Mesenteric fat pad (tissue), 1 donor: ENCODE measurements around the gene NUDT21. TPM values are rescaled to one million over a fixed set of nuclear protein-coding genes. Genes with fewer than 3 reads are reported as not detected.
"Not testable (repeated sequence)": the region's sequence is repeated elsewhere in the genome, so short reads cannot be mapped to it uniquely, and the experiment has no call there.

Source experiments
- DNase-seq: peaks from one replicate; pipeline ENCODE4 v3.0.0-alpha.2; 2020; ENCODE audit warnings: low spot score
- long read RNA-seq: library from polyadenylated mRNA; unstranded; transcript quantifications from one replicate; pipeline ENCODE4 v2.0.0, GENCODE V29; 2020
- total RNA-seq: library from RNA; stranded (reverse); fragmentation: NEBNext Ultra II Directional; extraction: Animal tissue kit (Norgen Biotek cat#: 25700); gene quantifications from one replicate; pipeline ENCODE4 v1.2.1, GENCODE V29; 2021
- donor health status: DM: yes; HTN: yes; CAD: no.

Gene NUDT21
- total RNA-seq: 71.1 TPM
- long read RNA-seq, full-length matches to known transcripts: 53 of 64 reads
- long read RNA-seq, partial matches to known transcripts: 4 of 64 reads
- long read RNA-seq, other reads (novel, unspliced or antisense): 7 of 64 reads

DNA sequence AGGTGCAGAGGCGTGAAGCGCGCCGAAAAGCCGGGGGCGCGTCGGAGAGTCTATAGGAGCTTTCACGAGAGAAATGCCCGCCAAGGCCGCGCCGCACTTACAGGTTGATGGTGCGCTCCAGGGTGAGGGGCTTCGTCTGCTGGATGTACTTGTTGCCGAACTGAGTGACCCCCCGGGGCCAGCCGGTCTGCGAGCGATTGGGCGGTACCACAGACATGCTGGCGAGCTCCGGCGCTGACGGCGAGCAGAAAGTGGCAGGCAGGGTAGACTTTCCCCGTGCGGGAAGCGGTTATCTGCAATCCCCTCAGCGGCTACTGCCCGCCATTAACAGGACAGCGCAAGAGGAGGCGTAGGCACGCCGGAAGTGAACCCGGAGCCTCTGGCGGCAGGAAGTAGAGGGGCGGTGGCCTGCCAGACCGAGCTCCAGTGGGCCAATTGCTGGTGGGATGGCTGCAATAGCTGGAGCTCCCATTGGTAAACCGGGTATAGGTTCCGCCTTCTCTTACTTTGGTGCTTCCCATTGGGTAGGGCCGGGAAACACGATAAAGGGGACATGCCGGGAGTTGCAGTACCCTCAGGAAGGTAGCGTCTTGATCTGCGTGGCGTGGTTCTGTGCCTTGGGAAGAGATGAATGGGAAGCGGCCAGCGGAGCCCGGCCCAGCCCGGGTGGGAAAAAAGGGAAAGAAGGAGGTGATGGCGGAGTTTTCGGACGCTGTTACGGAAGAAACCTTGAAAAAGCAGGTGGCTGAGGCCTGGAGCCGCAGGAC, at the start of gene NUDT21, which contains the start of gene OGFOD1:
TSS of gene NUDT21 (minus strand) at position 347 of the 767 bp plus-strand sequence. CDS start at position 217, 130 bp downstream.
TSS of gene OGFOD1 (plus strand) at position 569 of the 767 bp plus-strand sequence. CDS start at position 628, 59 bp downstream.
- peak; percentile 96 for DNase-seq

DNA sequence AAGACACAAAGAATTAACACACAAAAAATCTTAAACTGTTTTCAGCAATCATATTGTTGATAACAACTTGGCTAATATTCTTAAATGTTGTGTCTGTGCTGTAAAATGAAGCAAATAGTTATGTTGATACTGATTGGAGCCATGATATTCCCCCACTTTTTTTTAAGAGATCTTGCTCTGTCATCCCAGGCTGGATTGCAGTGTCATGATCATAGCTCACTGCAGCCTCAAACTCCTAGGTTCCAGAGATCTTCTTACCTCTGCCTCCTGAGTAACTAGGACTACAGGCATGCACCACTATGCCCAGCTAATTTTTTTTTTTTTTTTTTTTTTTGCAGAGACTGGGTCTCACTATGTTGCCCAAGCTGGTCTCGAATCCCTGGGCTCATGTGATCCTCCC, 42.7 kb upstream of the NUDT21 start:
- no peak for DNase-seq

DNA sequence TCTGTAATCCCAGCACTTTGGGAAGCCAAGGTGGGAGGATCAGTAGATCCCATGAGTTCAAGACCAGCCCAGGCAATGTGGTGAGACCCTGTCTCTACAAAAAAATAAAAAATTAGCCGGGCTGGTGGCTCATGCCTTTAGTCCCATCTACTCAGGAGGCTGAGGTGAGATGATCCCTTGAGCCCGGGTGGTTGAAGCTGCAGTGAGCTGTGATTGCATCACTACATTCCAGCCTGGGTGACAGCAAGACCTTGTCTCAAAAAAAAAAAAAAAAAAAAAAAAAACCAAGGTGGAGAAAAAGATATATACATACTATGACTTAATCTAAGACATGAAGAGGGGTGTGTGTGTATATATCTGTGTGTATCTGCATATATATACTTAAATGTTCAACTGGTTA, 42.0 kb upstream of the NUDT21 start:
- no peak for DNase-seq

DNA sequence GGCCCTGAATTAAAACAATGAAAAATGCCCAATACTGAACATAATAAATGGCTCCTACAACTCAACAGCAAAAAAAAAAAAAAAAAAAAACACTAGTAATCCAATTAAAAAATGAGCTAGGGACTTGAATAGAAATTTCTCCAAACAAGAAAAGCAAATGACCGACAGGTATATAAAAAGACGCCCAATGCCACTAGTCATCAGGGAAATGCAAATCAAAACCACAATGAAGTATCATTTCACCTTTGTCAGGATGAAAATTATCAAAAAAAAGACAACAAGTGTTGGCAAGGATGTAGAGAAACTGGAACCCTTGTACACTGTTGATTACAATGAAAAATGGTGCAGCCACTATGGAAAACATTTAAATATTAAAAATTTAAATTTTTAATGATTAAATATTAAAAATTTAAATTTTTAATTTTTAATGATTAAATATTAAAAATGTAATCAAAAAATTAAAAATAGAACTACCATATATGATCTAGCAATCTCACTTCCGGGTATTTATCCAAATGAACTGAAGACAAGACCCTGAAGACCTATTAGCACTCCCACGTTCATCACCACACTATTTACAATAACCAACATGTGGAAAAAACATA, 40.6 kb upstream of the NUDT21 start:
- DNase-seq: no peak

DNA sequence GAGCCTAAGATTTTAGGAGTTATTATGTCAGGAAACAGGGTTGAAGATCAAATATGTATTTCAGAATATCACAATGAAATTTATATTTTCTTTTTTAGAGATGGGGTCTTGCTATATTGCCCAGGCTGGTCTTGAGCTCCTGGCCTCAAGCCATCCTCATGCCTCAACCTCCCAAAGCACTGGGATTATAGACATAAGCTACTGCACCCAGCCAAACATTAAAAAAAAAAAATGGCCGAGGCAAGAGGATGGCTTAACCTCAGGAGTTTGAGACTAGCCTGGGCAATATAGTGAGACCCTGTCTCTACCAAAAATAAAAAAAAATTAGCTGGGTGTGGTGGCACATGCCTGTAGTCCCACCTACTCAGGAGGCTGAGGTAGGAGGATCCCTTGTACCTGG, 37.7 kb upstream of the NUDT21 start:
- not testable (repeated sequence) for DNase-seq

DNA sequence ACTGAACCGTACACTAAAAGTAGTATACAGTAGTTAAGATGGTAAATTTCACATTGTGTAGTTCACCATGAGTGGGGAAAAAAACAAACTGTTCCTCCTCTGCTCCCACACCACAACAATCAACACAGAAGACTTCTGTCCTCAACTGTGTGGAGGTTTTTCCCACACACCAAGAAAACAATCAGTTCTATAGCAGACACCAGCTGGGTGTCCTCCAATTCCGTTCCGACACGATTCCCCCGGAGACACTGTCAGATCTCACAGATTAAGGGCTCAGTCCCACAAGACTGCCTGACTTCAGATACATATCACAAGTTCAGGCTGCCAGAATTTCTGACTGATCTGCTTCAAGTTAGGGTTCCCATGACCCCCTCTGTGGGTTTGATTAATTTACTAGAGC, 36.9 kb upstream of the NUDT21 start:
- DNase-seq: no peak

DNA sequence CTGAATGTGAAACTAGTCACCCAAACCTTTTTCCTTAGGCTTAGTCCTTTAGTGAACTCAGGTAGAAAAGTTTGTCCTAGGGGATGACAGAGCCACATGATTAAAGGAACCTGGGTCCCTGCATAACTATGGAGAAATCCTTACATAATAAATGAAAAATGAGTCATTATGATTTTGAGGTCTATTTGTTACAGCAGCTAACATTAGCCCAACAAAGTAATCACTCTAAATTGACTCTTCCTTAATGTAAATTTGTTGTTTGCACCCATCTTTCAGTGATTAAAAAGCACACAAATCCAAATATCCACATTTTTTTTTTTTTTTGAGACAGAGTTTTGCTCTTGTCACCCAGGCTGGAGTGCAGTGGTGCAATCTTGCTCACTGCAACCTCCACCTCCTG, 32.3 kb upstream of the NUDT21 start:
- DNase-seq: no peak

DNA sequence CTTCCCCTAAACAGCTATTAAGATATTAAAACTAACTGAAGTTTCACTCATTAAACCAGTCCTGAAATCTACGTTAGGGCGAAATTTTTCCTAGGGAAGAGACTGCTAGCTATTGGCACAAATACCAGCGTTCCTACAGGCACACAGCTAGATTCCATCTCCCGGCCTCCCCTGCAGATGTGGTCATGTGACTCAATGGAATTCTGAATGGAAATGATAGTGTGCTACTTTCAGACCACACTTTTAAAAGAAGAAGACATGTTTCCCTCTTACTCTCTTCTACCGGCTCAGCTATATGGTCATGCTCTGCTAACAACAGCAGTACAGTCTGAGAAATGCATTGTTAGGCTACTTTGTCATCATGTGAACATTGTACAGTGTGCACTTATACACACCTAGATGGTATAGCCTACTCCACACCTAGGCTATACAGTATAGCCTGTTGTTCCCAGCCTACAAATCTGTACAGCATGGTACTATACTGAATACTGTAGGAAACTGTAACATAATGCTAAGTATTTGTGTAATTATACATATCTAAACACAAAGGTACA, 31.6 kb upstream of the NUDT21 start:
- no peak for DNase-seq

DNA sequence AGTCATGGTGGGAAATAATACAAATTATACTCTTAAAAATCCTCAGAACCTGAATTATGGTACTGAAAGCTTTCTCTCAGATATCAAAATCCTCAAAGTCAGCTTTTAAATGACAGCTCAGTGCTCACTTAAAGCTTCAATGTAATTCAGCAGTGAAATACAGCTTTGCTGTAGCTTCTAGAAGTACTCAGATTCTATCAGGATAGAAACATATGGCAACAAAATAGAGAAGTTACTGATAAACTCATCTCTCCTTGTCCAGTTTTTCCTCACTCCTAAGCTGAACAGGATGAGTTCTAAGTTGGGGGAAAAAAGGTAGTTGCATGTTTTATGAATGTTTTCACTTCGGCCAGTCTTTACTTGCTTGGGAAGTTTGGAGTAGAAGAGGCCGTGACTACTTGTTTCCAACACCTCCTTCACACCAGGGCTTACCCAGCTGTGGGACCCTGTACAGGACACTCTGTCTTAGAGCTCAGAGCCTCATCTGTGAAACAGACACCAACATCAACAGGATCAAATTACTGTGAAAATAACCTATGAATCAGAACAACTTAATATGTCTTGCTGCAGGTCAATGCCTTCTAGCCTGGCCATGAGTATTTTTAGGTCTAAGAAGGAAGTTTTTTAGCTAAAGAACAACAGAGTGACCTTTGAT, 30.5 kb upstream of the NUDT21 start:
- no peak for DNase-seq

DNA sequence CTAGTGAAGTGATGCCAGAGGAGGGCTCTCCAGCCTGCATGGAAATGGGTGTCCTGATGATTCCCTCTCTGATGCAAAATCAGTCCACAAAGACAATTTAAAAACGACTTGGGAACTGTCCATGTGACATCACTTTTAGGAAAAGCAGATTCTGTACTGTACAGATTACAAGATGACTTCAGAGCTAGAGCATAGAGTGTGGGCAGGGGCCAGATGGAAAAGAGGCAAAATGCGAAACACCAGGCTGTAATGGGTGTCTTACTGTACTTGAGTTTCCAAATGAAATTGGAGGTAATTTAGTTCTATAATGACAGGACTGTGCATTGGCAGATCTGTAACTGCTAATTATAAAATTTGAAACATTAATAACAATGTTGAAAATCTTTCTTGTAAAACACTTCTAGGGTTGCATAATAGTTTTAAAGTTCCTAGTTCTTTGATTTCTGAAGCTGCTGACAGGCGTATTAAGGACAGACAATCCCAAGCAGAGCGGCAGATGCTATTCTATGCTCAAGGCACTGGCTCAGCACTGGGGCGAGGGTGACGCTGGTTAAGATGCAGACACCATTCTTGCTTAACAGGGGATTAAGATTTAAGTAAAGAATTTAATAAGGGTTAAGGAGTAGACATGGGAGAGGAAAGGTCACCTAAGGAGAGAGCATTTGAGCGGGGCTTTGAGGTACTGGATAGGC, 29.8 kb upstream of the NUDT21 start:
- DNase-seq: no peak

DNA sequence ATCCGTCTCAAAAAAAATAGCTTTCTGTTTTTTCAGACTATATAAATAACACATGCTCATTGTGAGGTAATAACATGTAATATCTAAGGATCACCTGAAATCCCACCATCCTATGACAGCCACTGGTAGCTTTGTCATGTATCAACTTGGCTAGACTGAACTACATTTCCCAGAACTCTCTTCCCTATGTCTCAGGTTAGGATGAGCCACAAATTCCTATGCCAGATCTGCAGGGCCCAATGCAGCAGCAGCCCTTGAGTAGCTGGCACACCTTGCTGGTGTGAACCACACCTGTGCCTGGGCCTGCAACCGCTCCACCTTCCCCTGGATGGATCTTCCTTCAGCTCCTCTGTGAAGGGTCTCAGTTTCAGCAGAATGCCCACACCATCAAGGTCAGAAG, 28.3 kb upstream of the NUDT21 start:
- no peak for DNase-seq

DNA sequence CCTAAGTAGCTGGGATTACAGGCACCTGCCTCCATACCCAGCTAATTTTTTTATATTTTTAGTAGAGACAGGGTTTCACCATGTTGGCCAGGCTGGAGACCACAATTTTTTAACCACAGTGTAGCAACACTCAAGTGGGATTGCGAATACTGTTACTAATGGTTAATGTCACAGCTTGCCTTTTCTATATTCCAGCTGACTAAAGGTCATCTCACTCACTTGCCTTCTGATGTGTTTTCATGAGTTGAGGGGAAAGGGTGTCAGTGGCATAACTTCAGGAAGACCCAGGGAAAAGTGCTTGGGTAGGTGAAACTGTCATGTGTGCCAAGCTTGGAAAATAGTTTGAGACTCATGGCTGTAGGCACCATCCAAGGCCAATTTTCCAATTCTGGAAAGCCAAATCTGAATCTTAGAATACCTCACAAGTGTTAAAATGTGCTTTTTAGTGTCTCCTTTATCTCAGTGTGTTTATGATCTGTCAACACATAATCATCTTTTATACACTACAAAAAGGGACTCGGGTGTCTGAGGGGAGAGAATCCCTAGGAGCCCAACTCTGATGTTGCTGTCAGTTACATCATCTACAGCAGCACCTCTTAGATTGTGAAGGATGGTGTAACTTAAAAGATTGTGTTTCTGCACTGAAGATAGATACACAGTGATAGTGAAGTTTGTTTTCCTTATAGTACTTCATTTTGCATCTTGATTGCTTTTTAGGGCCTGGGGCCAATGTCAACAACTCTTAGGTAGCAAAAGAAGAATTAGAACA, 27.3 kb upstream of the NUDT21 start:
- no peak for DNase-seq

DNA sequence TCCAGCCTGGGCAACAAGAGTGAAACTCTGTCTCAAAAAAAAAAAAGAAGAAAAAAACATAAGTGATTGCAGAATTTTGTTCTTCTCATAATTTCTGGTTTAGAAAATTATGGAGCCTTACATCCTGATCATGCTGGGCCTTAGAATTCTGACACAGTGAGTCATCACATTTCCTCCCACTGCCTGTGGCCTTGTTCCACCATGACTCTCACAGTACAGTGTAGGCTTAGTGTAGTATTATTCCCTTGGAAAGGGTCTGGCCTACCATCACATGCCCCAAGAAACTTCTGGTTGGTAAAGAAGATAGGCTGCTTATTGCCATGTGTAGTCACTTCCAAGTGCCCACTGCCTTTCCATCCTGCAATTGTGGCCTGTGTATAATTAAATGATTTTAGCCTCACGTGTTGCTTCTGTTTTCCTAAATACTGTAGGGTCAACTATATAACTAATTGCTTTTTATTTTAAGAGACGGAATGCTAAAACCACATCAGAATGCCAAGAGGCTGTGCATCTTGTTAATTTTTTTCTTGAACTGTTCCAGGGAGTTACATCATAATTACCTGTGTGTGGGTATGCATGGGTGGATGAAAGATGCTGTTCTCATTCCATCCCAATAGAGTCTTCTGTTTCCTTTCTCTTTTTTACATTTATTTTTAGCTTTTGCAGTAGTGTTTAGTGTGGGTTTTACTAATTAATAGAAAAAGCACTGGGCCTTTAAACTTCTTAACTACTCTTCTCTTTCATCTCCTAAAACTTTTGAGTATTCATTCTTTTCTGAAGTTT, 26.2 kb upstream of the NUDT21 start:
- DNase-seq: no peak

DNA sequence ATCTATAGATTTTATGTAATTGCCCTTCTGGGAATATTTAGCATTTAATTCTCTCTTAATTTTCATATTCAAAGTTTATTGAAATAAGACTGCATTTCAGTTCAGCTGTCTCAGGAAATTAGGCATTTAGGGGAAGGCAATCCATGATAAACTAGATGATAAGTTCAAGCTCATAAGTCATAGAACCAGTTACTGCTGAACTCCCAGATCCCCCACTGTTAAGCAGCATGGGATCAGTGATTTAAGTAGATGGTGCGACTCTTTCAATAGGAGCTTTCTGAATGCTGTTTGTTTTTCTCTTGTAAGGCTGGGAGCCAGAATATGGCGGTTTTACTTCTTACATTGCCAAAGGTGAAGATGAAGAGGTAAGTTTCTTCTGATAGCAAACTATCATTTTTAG, 24.1 kb upstream of the NUDT21 start:
- no peak for DNase-seq

DNA sequence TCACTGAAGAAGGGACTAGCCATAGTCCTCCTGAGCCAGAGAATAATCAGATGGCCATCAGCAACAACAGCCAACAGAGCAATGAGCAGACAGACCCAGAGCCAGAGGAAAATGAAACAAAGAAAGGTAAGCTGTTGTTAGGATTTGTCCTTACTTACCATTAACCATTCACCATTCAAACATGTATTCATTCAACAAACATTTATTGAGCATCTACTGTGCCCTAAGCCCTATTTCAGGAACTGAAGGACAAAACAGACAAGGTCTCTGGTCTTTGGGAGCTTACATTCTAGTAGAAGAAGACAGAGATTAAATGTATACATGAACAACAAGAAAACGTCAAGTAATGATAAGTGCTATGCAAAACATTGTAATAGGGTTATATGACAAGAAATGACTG, 19.5 kb upstream of the NUDT21 start:
- DNase-seq: no peak

DNA sequence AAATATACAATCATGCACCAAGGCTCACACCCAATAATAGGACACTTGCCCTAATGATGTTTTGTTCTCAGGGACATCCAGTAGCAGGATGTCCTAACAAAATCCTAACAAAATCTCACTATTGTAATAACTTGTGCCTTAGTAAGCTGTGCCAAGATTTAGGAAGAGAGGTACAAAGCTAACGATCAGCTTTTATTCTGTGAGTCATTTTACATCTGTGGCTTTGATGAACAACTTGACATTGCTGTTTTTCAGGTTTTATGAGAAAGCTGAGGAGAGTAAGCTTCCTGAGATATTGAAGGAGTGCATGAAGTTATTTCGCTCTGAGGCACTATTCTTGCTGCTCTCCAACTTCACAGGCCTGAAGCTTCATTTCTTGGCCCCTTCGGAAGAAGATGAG, 19.1 kb upstream of the NUDT21 start:
- no peak for DNase-seq

DNA sequence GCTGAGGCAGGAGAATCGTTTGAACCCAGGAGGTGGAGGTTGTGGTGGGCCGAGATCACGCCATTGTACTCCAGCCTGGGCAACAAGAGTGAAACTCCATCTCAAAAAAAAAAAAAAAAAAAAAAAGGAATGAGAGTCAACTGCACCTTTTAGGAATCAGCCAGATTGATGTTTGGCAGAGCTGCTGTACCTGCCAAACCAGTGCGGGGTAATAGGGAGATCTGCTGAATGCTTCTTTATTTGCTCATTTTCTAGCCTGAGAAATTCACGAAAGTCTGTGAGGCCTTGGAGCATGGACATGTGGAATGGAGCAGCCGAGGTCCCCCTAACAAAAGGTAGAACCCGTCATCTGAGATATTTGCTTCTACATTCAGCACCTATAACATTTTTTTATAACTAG, 18.6 kb upstream of the NUDT21 start:
- no peak for DNase-seq

DNA sequence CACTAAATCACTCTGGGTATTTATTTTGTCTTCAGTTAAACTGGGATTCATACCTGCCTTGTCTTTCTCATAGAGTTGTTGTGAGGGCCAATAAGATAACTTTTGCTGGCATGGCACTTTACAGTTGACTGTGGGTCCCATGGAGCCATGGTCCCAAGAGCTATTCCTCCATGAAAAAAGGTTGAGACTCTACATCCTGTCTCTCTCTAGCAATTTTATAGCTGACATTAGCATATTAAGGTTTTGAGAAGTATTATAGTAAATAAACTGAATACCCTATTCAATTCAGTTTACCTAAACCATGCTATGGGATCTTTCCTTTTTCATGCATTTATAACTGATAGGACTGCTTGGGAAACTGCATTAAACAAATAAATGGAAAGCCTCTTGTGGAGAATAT, 17.7 kb upstream of the NUDT21 start:
- DNase-seq: no peak

DNA sequence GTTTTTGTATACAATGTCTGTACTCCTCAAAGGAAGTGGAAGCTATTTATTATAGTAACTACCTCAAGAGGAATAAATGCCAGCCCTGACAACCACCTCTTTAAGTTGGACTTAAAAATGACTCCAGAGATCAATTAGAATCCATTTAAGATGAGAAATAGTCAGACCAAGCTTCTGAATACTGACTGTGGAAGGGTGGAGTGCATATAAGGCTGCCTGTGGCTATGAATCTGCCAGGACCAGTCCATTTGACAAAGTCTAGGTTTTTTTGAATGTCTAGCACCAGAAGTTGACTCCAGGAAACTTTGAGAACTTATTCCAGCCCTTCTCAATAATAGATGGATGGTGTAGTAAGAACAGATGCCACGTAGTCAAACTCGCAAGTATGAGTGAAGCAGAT, 15.2 kb upstream of the NUDT21 start:
- DNase-seq: no peak

DNA sequence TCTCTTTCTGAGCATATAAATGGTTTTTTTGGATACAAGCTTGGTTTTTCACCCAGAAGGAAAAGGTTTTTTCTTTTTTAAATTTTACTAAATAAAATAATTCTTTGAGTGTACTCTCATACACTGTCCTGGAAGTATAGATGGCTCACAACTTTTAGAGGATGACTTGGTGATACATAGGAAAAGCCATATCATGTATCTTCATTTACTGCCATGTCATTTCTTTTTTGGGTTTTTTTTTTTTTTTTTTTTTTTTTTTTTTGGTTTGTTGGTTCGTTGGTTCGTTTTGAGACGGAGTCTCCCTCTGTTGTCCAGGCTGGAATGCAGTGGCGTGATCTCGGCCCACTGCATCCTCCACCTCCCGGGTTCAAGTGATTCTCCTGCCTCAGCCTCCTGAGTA, 12.0 kb upstream of the NUDT21 start:
- no peak for DNase-seq
